Sigmoid colon (tissue), 7 donors: ENCODE measurements around the gene DIP2C. TPM values are rescaled to one million over a fixed set of nuclear protein-coding genes. Genes with fewer than 3 reads are reported as not detected.
"Not testable (repeated sequence)": the region's sequence is repeated elsewhere in the genome, so short reads cannot be mapped to it uniquely, and the experiment has no call there.

Experiments used
- DNase-seq: peaks from one replicate; pipeline ENCODE4 v3.0.0-alpha.2; 2019
- H3K27ac ChIP-seq, 4 donors: fragments of 200-600 bp; sonication (generic); one replicate each; pipeline ENCODE4 v1.5.1; 2016 to 2019; ENCODE audit warnings: mild to moderate bottlenecking in 1 of 4
- H3K27me3 ChIP-seq, 3 donors: fragments of 200-600 bp; sonication (generic); one replicate each; pipeline ENCODE4 v1.5.1; 2019; ENCODE audit warnings: mild to moderate bottlenecking in 1 of 3
- H3K36me3 ChIP-seq, 4 donors: fragments of 200-600 bp; sonication (generic); one replicate each; pipeline ENCODE4 v1.5.1; 2016 to 2019
- H3K4me1 ChIP-seq, 4 donors: fragments of 200-600 bp; sonication (generic); one replicate each; pipeline ENCODE4 v1.5.1; 2017 to 2019
- H3K4me3 ChIP-seq, 4 donors: fragments of 200-600 bp; sonication (generic); one replicate each; pipeline ENCODE4 v1.5.1; 2017 to 2019; ENCODE audit warnings: mild to moderate bottlenecking in 2 of 4, moderate library complexity in 1 of 4
- H3K9me3 ChIP-seq, 4 donors: fragments of 200-600 bp in 3 of 4; sonication (generic) in 3 of 4; one replicate each; pipeline versions ENCODE4 v1.5.1 to v1.6.1; 2013 to 2019
- EP300 ChIP-seq, 4 donors: sonication (generic); formaldehyde crosslinking; IDR thresholded peaks; one replicate each; pipeline ENCODE4 v1.6.1; 2017; ENCODE audit warnings: antibody characterized with exemption in 4 of 4
- POLR2A ChIP-seq, 2 donors: fragments of 450-650 bp; IDR thresholded peaks; one replicate each; pipeline ENCODE4 v1.6.1; 2016; ENCODE audit warnings: antibody characterized with exemption in 2 of 2, mild to moderate bottlenecking in 2 of 2, moderate library complexity in 2 of 2
- POLR2AphosphoS5 ChIP-seq, 4 donors: sonication (generic); formaldehyde crosslinking; IDR thresholded peaks; one replicate each; pipeline ENCODE4 v1.6.1; 2017; ENCODE audit warnings: antibody characterized with exemption in 4 of 4
- WGBS, 2 donors: extraction: QIAGEN DNeasy Blood & Tissue Kit; methylation state at CpG; one replicate each; pipeline ENCODE4 v1.1.7; 2013; 5-methylcytosine and 5-hydroxymethylcytosine counted together
- intact Hi-C: fragments of 100-400 bp; cut with DNase I; formaldehyde crosslinking; loops from one replicate; pipeline ENCODE4 v1.15.1; 2023
- polyA plus RNA-seq, 3 donors: library from polyadenylated mRNA; stranded (reverse); fragments of 200-250 nt; gene quantifications; one replicate each; pipeline ENCODE4 v1.2.3, GENCODE V29; 2013
- total RNA-seq, 4 donors: library from RNA; depleted of rRNA; stranded (reverse); fragments of >200 nt; gene quantifications; one replicate each; pipeline ENCODE4 v1.1.0, GENCODE V29; 2016
- TF ChIP-seq, protein P1 (sequence below), 4 experiments: fragments of 450-650 bp in 3 of 4; fragments of 200-600 bp in 1 of 4; IDR thresholded peaks; one replicate each; pipeline ENCODE4 v1.5.1; 2016 to 2019; ENCODE audit warnings: antibody characterized with exemption in 4 of 4, mild to moderate bottlenecking in 3 of 4, moderate library complexity in 2 of 4
- donor health status: healthy with polysubstance abuse.
- donor health status: Bipolar disorder and iron deficiency.
- donor health status: healthy.

Gene DIP2C
- total and polyA plus RNA-seq, 7 donors = 1.8 to 67.9 (median 42.1) TPM

DNA sequence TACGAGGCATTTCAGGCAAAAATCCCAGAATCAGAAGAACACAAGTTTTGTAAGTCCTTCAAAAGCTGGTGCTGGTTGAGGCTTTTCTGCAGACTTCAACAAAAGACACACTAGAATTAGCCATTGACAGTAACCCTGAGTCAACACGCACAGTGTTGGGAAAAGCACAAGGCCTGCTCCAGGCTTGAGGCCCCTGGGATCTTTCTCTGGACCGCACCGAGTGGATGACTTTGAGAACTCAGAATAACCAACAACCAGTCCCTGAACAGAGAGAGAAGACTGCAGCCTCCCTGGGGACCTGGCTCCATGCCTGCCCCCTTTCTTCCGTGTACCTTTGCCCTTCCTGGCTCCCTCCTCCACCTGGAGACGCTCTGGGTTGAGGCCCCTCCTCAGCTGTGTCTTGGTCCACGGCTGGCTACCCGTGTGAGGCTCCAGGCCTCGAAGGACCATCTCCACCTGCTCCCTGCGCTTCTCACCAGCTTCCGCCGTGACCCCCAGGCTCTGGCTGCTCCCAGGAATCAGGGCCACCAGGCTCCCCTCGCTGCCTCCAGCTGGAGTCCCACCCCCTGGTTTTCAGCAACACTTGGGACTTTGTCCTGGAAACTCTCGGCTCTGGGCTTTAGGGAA is 28.4 kb downstream of the DIP2C start:
- TF ChIP-seq POLR2A (IDR thresholded peaks at IDR 0.05) = no peak
- TF ChIP-seq POLR2AphosphoS5 (IDR thresholded peaks at IDR 0.05) = no peak
- TF ChIP-seq EP300 (IDR thresholded peaks at IDR 0.05) = no peak
- TF ChIP-seq, protein P1, sequence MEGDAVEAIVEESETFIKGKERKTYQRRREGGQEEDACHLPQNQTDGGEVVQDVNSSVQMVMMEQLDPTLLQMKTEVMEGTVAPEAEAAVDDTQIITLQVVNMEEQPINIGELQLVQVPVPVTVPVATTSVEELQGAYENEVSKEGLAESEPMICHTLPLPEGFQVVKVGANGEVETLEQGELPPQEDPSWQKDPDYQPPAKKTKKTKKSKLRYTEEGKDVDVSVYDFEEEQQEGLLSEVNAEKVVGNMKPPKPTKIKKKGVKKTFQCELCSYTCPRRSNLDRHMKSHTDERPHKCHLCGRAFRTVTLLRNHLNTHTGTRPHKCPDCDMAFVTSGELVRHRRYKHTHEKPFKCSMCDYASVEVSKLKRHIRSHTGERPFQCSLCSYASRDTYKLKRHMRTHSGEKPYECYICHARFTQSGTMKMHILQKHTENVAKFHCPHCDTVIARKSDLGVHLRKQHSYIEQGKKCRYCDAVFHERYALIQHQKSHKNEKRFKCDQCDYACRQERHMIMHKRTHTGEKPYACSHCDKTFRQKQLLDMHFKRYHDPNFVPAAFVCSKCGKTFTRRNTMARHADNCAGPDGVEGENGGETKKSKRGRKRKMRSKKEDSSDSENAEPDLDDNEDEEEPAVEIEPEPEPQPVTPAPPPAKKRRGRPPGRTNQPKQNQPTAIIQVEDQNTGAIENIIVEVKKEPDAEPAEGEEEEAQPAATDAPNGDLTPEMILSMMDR (IDR thresholded peaks at IDR 0.05) = no peak
- H3K36me3 ChIP-seq = no peaks in the 10 kb centered on the region
- 26 to 66% methylated on average over 14 of the region's 14 CpGs for WGBS, 2 donors
- H3K27me3 ChIP-seq = no peaks in the 10 kb centered on the region
- peak; percentile 68 for DNase-seq
- no peak overlapping the region for H3K4me3 ChIP-seq
- H3K4me1 ChIP-seq = peaks cover 0 to 82% (median 70%) of the 10 kb centered on the region in 4 donors
- H3K27ac ChIP-seq = peak overlapping the region; percentile 76 to 90 (median 85)
- intact Hi-C loops = loop anchor here (5.0 kb wide), 1 partner anchor 169 kb away; no protein-coding TSS in a partner anchor
- no peaks in the 10 kb centered on the region for H3K9me3 ChIP-seq

DNA sequence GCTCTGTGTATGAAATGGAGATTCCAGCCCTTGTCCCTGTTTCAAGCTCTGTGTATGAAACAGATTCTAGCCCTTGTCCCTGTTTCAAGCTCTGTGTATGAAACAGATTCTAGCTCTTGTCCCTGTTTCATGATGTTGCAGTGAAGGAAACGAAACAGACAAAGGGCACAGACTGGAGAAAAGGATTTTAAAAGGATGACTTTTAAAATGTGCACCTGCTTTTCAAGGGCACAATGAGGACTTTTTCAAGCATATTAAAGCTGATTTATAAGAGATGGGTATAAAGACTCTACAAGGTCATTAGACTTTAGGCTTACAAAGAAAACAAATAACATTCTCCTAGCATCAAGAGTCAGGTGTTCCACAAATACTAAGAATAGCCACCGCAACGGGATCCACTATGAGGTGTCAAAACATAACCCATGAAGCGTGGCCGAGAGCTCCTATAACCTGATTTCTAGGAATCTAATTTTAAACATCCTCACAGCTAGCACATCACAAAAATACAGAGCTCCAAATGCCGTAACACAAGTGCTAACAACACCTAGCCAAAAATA is 29.0 kb downstream of the DIP2C start:
- Histone ChIP-seq H3K4me1 (peaks cover 0 to 84% (median 68%) of the 10 kb centered on the region in 4 donors), H3K36me3 (no peaks in the 10 kb centered on the region), H3K9me3 (no peaks in the 10 kb centered on the region), H3K4me3 (no peak overlapping the region), H3K27ac (peak overlapping the region; percentile 76 to 90 (median 85)), H3K27me3 (no peaks in the 10 kb centered on the region)
- WGBS, 2 donors = 76 to 83% methylated on average over 6 of the region's 6 CpGs
- intact Hi-C loops = loop anchor here (5.0 kb wide), 1 partner anchor 168 kb away; no protein-coding TSS in a partner anchor
- TF ChIP-seq EP300 (IDR thresholded peaks at IDR 0.05) = peak in 1 of 4 donors; percentile 44
- TF ChIP-seq, protein P1 (IDR thresholded peaks at IDR 0.05) = no peak
- peak; percentile 60 for DNase-seq

DNA sequence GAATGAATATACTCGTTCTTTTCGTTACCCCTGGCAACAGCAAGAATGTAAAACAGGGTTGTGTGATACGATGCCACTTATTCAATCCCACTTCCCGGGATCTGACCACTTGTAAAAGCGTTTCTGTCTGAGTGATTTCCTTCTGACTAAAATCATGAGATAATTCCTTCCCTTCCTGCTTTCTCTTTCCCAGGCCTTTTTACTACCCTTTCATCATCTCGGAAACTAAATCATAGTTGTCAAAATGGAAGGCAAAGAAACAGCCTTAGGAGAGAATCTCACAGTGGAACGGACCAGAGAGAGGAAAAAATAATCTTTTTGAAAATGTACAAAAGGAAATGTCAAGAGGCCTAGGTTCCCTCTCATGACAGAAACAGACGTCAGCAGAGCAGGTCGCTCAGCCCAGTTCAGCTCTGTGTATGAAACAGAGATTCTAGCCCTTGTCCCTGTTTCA is 29.8 kb downstream of the DIP2C start:
- Histone ChIP-seq H3K36me3 (no peaks in the 10 kb centered on the region), H3K9me3 (no peaks in the 10 kb centered on the region), H3K4me3 (no peak overlapping the region), H3K27me3 (no peaks in the 10 kb centered on the region), H3K4me1 (peaks cover 0 to 86% (median 74%) of the 10 kb centered on the region in 4 donors), H3K27ac (peak overlapping the region; percentile 76 to 90 (median 85))
- DNase-seq = peak; percentile 53
- intact Hi-C loops = loop anchor here (5.0 kb wide), 1 partner anchor 167 kb away; no protein-coding TSS in a partner anchor
- WGBS, 2 donors = 31 to 55% methylated on average over 9 of the region's 9 CpGs
- TF ChIP-seq EP300 (IDR thresholded peaks at IDR 0.05) (peak in 3 of 4 donors; percentile 54 to 84 (median 62)), POLR2AphosphoS5 (IDR thresholded peaks at IDR 0.05) (peak; percentile 52 to 62 (median 56)), POLR2A (IDR thresholded peaks at IDR 0.05) (no peak)
- TF ChIP-seq, protein P1 (IDR thresholded peaks at IDR 0.05) = no peak

DNA sequence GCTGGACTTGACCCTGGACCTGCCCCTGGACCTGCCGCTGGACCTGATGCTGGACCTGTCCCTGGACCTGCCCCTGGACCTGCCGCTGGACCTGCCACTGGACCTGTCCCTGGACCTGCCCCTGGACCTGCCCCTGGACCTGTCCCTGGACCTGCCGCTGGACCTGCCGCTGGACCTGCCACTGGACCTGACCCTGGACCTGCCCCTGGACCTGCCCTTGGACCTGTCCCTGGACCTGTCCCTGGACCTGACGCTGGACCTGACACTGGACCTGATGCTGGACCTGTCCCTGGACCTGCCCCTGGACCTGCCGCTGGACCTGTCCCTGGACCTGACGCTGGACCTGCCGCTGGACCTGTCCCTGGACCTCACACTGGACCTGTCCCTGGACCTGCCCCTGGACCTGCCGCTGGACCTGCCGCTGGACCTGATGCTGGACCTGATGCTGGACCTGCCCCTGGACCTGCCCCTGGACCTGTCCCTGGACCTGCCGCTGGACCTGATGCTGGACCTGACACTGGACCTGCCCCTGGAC is 31.6 kb downstream of the DIP2C start:
- intact Hi-C loops, H3K27me3 ChIP-seq, H3K36me3 ChIP-seq, H3K4me3 ChIP-seq, H3K9me3 ChIP-seq, DNase-seq: not testable (repeated sequence)
- peaks cover 0 to 84% (median 72%) of the 10 kb centered on the region in 4 donors for H3K4me1 ChIP-seq
- 97 to 99% methylated on average over 11 of the region's 11 CpGs for WGBS, 2 donors
- H3K27ac ChIP-seq = peak overlapping the region in 2 of 4 donors; percentile 89 to 90

- Histone ChIP-seq H3K27me3 (no peaks in the 10 kb centered on the region), H3K36me3 (no peaks in the 10 kb centered on the region), H3K27ac (peak overlapping the region in 2 of 4 donors; percentile 51 to 96), H3K4me1 (peaks cover 0 to 80% (median 68%) of the 10 kb centered on the region in 4 donors), H3K4me3 (no peak overlapping the region), H3K9me3 (no peaks in the 10 kb centered on the region)
- TF ChIP-seq EP300 (IDR thresholded peaks at IDR 0.05) = no peak
- no peak for TF ChIP-seq POLR2A (IDR thresholded peaks at IDR 0.05)
- TF ChIP-seq, protein P1 (IDR thresholded peaks at IDR 0.05) = no peak
- TF ChIP-seq POLR2AphosphoS5 (IDR thresholded peaks at IDR 0.05) = no peak
- DNase-seq = no peak
- intact Hi-C loops = no loop called here
- WGBS, 2 donors = 77 to 79% methylated on average over 5 of the region's 5 CpGs
These were observed 32.6 kb downstream of the DIP2C start for GRCh38 chr10:656883-657282.
